Heart left ventricle (tissue), 16 donors: ENCODE measurements around the gene CD164. TPM values are rescaled to one million over a fixed set of nuclear protein-coding genes. Genes with fewer than 3 reads are reported as not detected.
A peak's percentile ranks its signal among the peaks of the same experiment; 100 is the strongest.

Experiments used
- ATAC-seq, 4 donors: fragments of 200-7000 bp; cut with Tn5 transposase; one replicate each; pipeline ENCODE4 v1.9.1; 2020 to 2022; ENCODE audit warnings: moderate library complexity in 4 of 4, mild to moderate bottlenecking in 3 of 4, moderate number of reproducible peaks in 1 of 4
- DNase-seq, 5 donors: peaks; one replicate each; pipeline ENCODE4 v3.0.0-alpha.2; 2020
- H3K27ac ChIP-seq, 12 donors: fragments of 200-600 bp; sonication (generic) in 4 of 12; one replicate each; pipeline versions ENCODE4 v1.5.0 to v1.8.0; 2016 to 2022; ENCODE audit warnings: mild to moderate bottlenecking in 2 of 12
- H3K27me3 ChIP-seq, 9 donors: fragments of 200-600 bp; sonication (generic) in 2 of 9; one replicate each; pipeline versions ENCODE4 v1.5.1 to v1.8.0; 2016 to 2022; ENCODE audit warnings: mild to moderate bottlenecking in 3 of 9
- H3K36me3 ChIP-seq, 9 donors: fragments of 200-600 bp; sonication (generic) in 2 of 9; one replicate each; pipeline versions ENCODE4 v1.5.0 to v1.8.0; 2018 to 2022; ENCODE audit warnings: mild to moderate bottlenecking in 2 of 9
- H3K4me1 ChIP-seq, 12 donors: fragments of 200-600 bp; sonication (generic) in 4 of 12; one replicate each; pipeline versions ENCODE4 v1.5.0 to v1.8.0; 2016 to 2022; ENCODE audit warnings: mild to moderate bottlenecking in 3 of 12
- H3K4me3 ChIP-seq, 12 donors: fragments of 200-600 bp; sonication (generic) in 4 of 12; one replicate each; pipeline versions ENCODE4 v1.5.0 to v1.8.0; 2017 to 2022; ENCODE audit warnings: mild to moderate bottlenecking in 9 of 12, moderate library complexity in 4 of 12
- H3K9me3 ChIP-seq, 12 donors: fragments of 200-600 bp; sonication (generic) in 4 of 12; one replicate each; pipeline versions ENCODE4 v1.5.0 to v1.8.0; 2016 to 2022; ENCODE audit warnings: mild to moderate bottlenecking in 1 of 12
- CTCF ChIP-seq, 12 donors: fragments of 200-600 bp; sonication (generic) in 4 of 12; IDR thresholded peaks; one replicate each; pipeline versions ENCODE4 v1.5.0 to v1.8.0; 2018 to 2022; ENCODE audit warnings: antibody characterized with exemption in 12 of 12, mild to moderate bottlenecking in 5 of 12
- POLR2A ChIP-seq, 2 donors: fragments of 450-650 bp; IDR thresholded peaks; one replicate each; pipeline ENCODE4 v1.6.1; 2017; ENCODE audit warnings: antibody characterized with exemption in 2 of 2, mild to moderate bottlenecking in 2 of 2, moderate library complexity in 2 of 2
- WGBS, 4 donors: extraction: QIAGEN DNeasy Blood & Tissue Kit in 2 of 4; methylation state at CpG; one replicate each; pipeline versions ENCODE4 v1.1.5 to v1.1.7; 2013 to 2018; 5-methylcytosine and 5-hydroxymethylcytosine counted together
- intact Hi-C, 10 donors: fragments of 100-400 bp; cut with DNase I; formaldehyde crosslinking; loops; one replicate each; pipeline versions ENCODE4 v1.11.1 to v1.14.2; 2022
- polyA plus RNA-seq, 2 donors: library from polyadenylated mRNA; stranded (reverse); fragments of 200-250 nt; gene quantifications; one replicate each; pipeline ENCODE4 v1.2.3, GENCODE V29; 2013
- total RNA-seq, 9 donors: library from RNA; depleted of rRNA in 2 of 9; stranded (reverse); fragments of >200 nt in 2 of 9; fragmentation: NEBNext Ultra II Directional in 3 of 9; extraction: Animal tissue kit (Norgen Biotek cat#: 25700) in 3 of 9; gene quantifications; one replicate each; pipeline versions ENCODE4 v1.1.0 to v1.2.4, GENCODE V29; 2016 to 2023
- donor health status: ischemic (EF 13 %, LVEDD 7.1; RV severe dilation, severe dysfunction).
- donor health status: healthy with polysubstance abuse.
- donor health status: DM: no; HTN: yes; CAD: no.
- donor health status: DM: no; HTN: no; CAD: no.
- donor health status: ischemic (EF 25% LVEDD 6.9; RV normal size, moderate dysfunction).
- donor health status: ischemic (EF 25% LVEDD 5.7; RV mildly dilated, moderate dysfunction).
- donor health status: healthy.
- donor health status: DM: yes; HTN: yes; CAD: no.
- donor health status: ischemic (EF 35%, LVEDD 5.7; RV mildly dilated, moderate dysfunction).
- donor health status: nonischemic (EF 11% LVEDD 7.7; RV severe dilation, severe dysfunction).
- donor health status: DM: yes; HTN: yes; CAD: no.
- donor health status: PGD.
- donor health status: ischemic (EF 29% LVEDD 5.4; RV normal size, mild dysfunction).
- donor health status: nonischemic (EF 23%, LVEDD 6.1; RV moderate dilation, normal function).

CD164 gene
- total and polyA plus RNA-seq, 11 donors: 77.1 to 213 (median 119) TPM

- TF ChIP-seq CTCF (IDR thresholded peaks at IDR 0.05) (no peak), POLR2A (IDR thresholded peaks at IDR 0.05) (no peak)
- Histone ChIP-seq H3K36me3 (peaks cover 0 to 64% (median 49%) of the 10 kb centered on the region in 9 donors), H3K27ac (no peak overlapping the region), H3K9me3 (peaks cover 0 to 14% (median 0%) of the 10 kb centered on the region in 12 donors), H3K4me3 (no peak overlapping the region), H3K27me3 (no peaks in the 10 kb centered on the region), H3K4me1 (peaks cover 0 to 29% (median 11%) of the 10 kb centered on the region in 12 donors)
- ATAC-seq: no peak
- WGBS, 4 donors: 95 to 100% (median 97%) methylated on average over 3 of the region's 3 CpGs
- intact Hi-C loops: no loop called here
- no peak for DNase-seq
These were observed 26.0 kb downstream of the CD164 start for GRCh38 chr6:109356237-109356636.

GRCh38 chr6:109351231-109352130 is 30.8 kb downstream of the CD164 start:
- Histone ChIP-seq H3K4me1 (peaks cover 0 to 66% (median 18%) of the 10 kb centered on the region in 12 donors), H3K4me3 (no peak overlapping the region), H3K9me3 (peaks cover 0 to 9% (median 0%) of the 10 kb centered on the region in 12 donors), H3K36me3 (peaks cover 0 to 32% (median 19%) of the 10 kb centered on the region in 9 donors), H3K27me3 (no peaks in the 10 kb centered on the region), H3K27ac (peak overlapping the region in 1 of 12 donors; percentile 44)
- 92 to 96% (median 93%) methylated on average over 5 of the region's 5 CpGs for WGBS, 4 donors
- intact Hi-C loops: no loop called here
- DNase-seq: no peak
- TF ChIP-seq CTCF (IDR thresholded peaks at IDR 0.05) (no peak), POLR2A (IDR thresholded peaks at IDR 0.05) (no peak)
- peak in 3 of 4 donors; percentile 37 to 52 (median 42) for ATAC-seq

- Histone ChIP-seq H3K9me3 (no peaks in the 10 kb centered on the region), H3K27ac (peak overlapping the region in 3 of 12 donors; percentile 6 to 9 (median 8)), H3K36me3 (peaks cover 0 to 16% (median 9%) of the 10 kb centered on the region in 9 donors), H3K4me3 (no peak overlapping the region), H3K4me1 (peaks cover 0 to 66% (median 18%) of the 10 kb centered on the region in 12 donors), H3K27me3 (no peaks in the 10 kb centered on the region)
- TF ChIP-seq CTCF (IDR thresholded peaks at IDR 0.05): no peak
- ATAC-seq (peak; percentile 66 to 82 (median 73)), DNase-seq (peak in 1 of 5 donors; percentile 43)
- WGBS, 4 donors: 26 to 36% (median 29%) methylated on average over 3 of the region's 3 CpGs
- intact Hi-C loops: no loop called here
These were observed 32.8 kb downstream of the CD164 start for GRCh38 chr6:109349419-109349987.

GRCh38 chr6:109348226-109348625 is 34.0 kb downstream of the CD164 start:
- Histone ChIP-seq H3K36me3 (peaks cover 0 to 3% (median 0%) of the 10 kb centered on the region in 9 donors), H3K4me3 (no peak overlapping the region), H3K27me3 (no peaks in the 10 kb centered on the region), H3K27ac (no peak overlapping the region), H3K4me1 (peaks cover 0 to 64% (median 18%) of the 10 kb centered on the region in 12 donors), H3K9me3 (no peaks in the 10 kb centered on the region)
- 90 to 93% (median 91%) methylated on average over 8 of the region's 8 CpGs for WGBS, 4 donors
- TF ChIP-seq CTCF (IDR thresholded peaks at IDR 0.05): no peak
- DNase-seq: no peak
- ATAC-seq: peak in 2 of 4 donors; percentile 29 to 48
- intact Hi-C loops: no loop called here
